DND-41 (cell line): ENCODE data around the gene SUSD6.

ENCODE experiments used
- ATAC-seq: fragments of 200-7000 bp; cut with Tn5 transposase; 3 replicates; pipeline ENCODE4 v1.9.1; 2021; ENCODE audit warnings: low read depth; ENCODE audit not compliant: insufficient read depth
- DNase-seq: peaks from one replicate; pipeline ENCODE4 v3.0.0-alpha.2; 2020
- H2AFZ ChIP-seq: 2 replicates; pipeline ENCODE4 v1.6.0; 2012; ENCODE audit warnings: low read depth, low read length
- H3K27ac ChIP-seq: 2 replicates; pipeline ENCODE4 v1.5.1; 2012; ENCODE audit warnings: low read length, inconsistent platforms
- H3K27me3 ChIP-seq: fragments of 200-600 bp; sonication (generic); 2 replicates; pipeline ENCODE4 v1.6.0; 2012; ENCODE audit warnings: low read length, mild to moderate bottlenecking, inconsistent platforms; ENCODE audit not compliant: insufficient read depth, poor library complexity
- H3K36me3 ChIP-seq: 2 replicates; pipeline ENCODE4 v1.5.1; 2012; ENCODE audit warnings: low read length, inconsistent platforms; ENCODE audit not compliant: insufficient read depth
- H3K4me1 ChIP-seq: 2 replicates; pipeline ENCODE4 v1.5.1; 2012; ENCODE audit warnings: mild to moderate bottlenecking, low read length; ENCODE audit not compliant: insufficient read depth
- H3K4me2 ChIP-seq: 2 replicates; pipeline ENCODE4 v1.6.0; 2012; ENCODE audit warnings: mild to moderate bottlenecking, moderate library complexity, low read length, inconsistent platforms; ENCODE audit not compliant: insufficient read depth
- H3K4me3 ChIP-seq, 2 experiments: fragments of 200-600 bp in 1 of 2; shearing (Covaris generic) in 1 of 2; 2 replicates each; pipeline ENCODE4 v1.5.1; 2012 to 2016; ENCODE audit warnings: inconsistent platforms in 2 of 2, low read length in 2 of 2, mild to moderate bottlenecking in 2 of 2, low read depth in 1 of 2, moderate library complexity in 1 of 2
- H3K79me2 ChIP-seq: 2 replicates; pipeline ENCODE4 v1.6.0; 2012; ENCODE audit warnings: low read length, inconsistent platforms; ENCODE audit not compliant: insufficient read depth
- H3K9ac ChIP-seq: 2 replicates; pipeline ENCODE4 v1.6.0; 2012; ENCODE audit warnings: low read depth, mild to moderate bottlenecking, inconsistent platforms, low read length, moderate library complexity
- H3K9me3 ChIP-seq: 2 replicates; pipeline ENCODE4 v1.5.1; 2012; ENCODE audit warnings: low read length, moderate library complexity, mild to moderate bottlenecking, inconsistent platforms; ENCODE audit not compliant: insufficient read depth, severe bottlenecking
- H4K20me1 ChIP-seq: 2 replicates; pipeline ENCODE4 v1.6.0; 2012; ENCODE audit warnings: low read length; ENCODE audit not compliant: insufficient read depth
- EZH2 ChIP-seq: IDR thresholded peaks from 3 replicates; pipeline ENCODE4 v1.6.1; 2012; ENCODE audit warnings: borderline replicate concordance, low read depth, mild to moderate bottlenecking, moderate library complexity, low read length, inconsistent platforms; ENCODE audit not compliant: severe bottlenecking
- TF ChIP-seq, protein P1 (sequence below): IDR thresholded peaks from 2 replicates; pipeline ENCODE4 v1.5.1; 2012; ENCODE audit warnings: borderline replicate concordance, low read length, moderate library complexity, mild to moderate bottlenecking; ENCODE audit not compliant: poor library complexity, severe bottlenecking; ENCODE audit errors: extremely low read depth

The SUSD6 gene

DNA sequence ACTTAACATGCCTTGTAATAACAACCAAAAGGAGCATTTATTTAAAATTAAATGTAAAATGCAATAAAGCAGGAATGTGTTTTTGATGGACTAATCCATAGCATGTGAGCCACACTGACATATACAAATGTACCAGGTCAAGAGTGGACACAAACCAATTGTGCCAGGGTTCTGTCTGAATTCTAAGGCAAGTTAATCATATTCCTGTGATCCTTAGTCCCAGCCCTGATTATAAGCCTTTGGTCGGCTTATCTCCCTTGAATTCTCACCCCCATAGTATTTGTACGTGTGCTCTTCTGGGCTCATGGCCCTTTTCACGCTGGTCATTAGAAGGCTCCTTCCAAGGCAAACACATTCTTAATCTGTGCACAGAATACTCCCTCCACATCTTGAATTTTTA lies 144.9 kb downstream of the SUSD6 start:
- Histone ChIP-seq H3K27ac (no peak overlapping the region), H3K4me3 (no peak overlapping the region), H3K4me2 (no peak overlapping the region), H3K9ac (no peak overlapping the region), H3K36me3 (no peaks in the 10 kb centered on the region), H3K4me1 (no peaks in the 10 kb centered on the region), H2AFZ (no peak overlapping the region), H3K9me3 (no peaks in the 10 kb centered on the region), H3K27me3 (no peaks in the 10 kb centered on the region), H3K79me2 (no peaks in the 10 kb centered on the region), H4K20me1 (no peaks in the 10 kb centered on the region)
- ATAC-seq (no peak), DNase-seq (no peak)
- TF ChIP-seq EZH2, result no peak
- TF ChIP-seq, protein P1, sequence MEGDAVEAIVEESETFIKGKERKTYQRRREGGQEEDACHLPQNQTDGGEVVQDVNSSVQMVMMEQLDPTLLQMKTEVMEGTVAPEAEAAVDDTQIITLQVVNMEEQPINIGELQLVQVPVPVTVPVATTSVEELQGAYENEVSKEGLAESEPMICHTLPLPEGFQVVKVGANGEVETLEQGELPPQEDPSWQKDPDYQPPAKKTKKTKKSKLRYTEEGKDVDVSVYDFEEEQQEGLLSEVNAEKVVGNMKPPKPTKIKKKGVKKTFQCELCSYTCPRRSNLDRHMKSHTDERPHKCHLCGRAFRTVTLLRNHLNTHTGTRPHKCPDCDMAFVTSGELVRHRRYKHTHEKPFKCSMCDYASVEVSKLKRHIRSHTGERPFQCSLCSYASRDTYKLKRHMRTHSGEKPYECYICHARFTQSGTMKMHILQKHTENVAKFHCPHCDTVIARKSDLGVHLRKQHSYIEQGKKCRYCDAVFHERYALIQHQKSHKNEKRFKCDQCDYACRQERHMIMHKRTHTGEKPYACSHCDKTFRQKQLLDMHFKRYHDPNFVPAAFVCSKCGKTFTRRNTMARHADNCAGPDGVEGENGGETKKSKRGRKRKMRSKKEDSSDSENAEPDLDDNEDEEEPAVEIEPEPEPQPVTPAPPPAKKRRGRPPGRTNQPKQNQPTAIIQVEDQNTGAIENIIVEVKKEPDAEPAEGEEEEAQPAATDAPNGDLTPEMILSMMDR, result no peak

DNA sequence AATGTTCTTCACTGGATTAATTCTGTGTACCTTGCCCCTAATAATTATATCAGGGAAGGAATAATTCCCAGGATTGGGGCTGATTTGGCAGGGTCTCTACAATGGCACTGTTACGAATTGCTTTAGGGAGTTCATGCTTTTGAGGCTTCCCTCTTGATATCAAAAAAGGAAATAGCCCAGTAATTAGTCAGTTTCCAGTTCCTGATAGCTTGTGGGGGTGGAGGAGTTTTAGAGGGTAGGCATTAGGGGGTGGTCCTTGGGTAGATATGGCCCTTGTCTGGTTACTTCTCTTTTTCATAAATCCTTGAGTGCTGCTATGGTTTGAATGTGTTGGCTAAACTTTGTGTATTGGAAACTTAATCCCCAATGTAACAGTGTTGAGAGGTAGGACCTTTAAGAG lies 149.4 kb downstream of the SUSD6 start:
- no peak overlapping the region for H3K4me3 ChIP-seq
- H3K27ac ChIP-seq, result no peak overlapping the region
- ATAC-seq (no peak), DNase-seq (no peak)
- no peak overlapping the region for H3K4me2 ChIP-seq
- no peaks in the 10 kb centered on the region for H4K20me1 ChIP-seq
- peaks cover 3% of the 10 kb centered on the region for H3K4me1 ChIP-seq
- no peaks in the 10 kb centered on the region for H3K27me3 ChIP-seq
- no peaks in the 10 kb centered on the region for H3K36me3 ChIP-seq
- TF ChIP-seq, protein P1, result no peak
- TF ChIP-seq EZH2, result no peak
- H3K79me2 ChIP-seq, result no peaks in the 10 kb centered on the region
- no peaks in the 10 kb centered on the region for H3K9me3 ChIP-seq
- H2AFZ ChIP-seq, result no peak overlapping the region
- no peak overlapping the region for H3K9ac ChIP-seq

DNA sequence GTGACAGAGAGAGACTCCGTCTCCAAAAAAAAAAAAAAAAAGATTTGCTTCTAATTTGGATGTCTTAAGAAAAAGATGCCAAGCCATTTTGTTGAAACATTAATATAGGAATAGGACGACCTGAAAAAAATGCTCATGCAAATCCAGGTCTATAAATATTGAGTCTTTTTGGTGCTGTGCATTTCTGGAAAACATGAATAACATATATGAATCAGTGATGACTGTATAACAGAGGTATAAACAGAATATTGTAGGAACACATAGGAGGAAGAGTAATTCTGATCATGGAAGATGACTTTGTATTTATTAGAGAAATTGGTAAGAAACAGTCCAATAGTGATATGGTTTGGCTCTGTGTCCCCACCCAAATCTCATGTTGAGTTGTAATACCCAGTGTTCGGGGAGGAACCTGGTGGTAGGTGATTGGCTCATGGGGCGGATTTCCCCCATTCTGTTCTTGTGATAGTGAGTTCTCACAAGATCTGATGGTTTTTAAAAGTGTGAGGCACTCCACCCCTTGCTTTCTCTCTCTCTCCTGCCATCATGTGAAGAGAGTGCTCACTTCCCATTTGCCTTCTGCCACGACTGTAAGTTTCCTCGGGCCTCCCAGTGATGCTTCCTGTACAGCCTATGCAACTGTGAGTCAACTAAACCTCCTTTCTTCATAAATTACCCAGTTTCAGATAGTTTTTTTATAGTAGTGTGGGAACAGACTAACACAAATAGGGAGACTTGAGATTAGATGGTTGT lies 152.5 kb downstream of the SUSD6 start:
- ATAC-seq (no peak), DNase-seq (no peak)
- H3K79me2 ChIP-seq, result peaks cover 23% of the 10 kb centered on the region
- no peaks in the 10 kb centered on the region for H3K27me3 ChIP-seq
- H2AFZ ChIP-seq, result no peak overlapping the region
- H3K9me3 ChIP-seq, result no peaks in the 10 kb centered on the region
- peaks cover 23% of the 10 kb centered on the region for H3K4me1 ChIP-seq
- H3K36me3 ChIP-seq, result peaks cover 17% of the 10 kb centered on the region
- TF ChIP-seq, protein P1, result no peak
- no peak for TF ChIP-seq EZH2
- H3K4me2 ChIP-seq, result no peak overlapping the region
- H3K27ac ChIP-seq, result no peak overlapping the region
- H3K9ac ChIP-seq, result no peak overlapping the region
- no peak overlapping the region for H3K4me3 ChIP-seq
- peaks cover 14% of the 10 kb centered on the region for H4K20me1 ChIP-seq
